ENCODE data around the gene INPP5K.
"Not testable (repeated sequence)": the region's sequence is repeated elsewhere in the genome, so short reads cannot be mapped to it uniquely, and the experiment has no call there.

The INPP5K gene

GRCh38 chr17:1509290-1509881 is 7.0 kb downstream of the INPP5K start:
- no peak overlapping the region for H3K27ac ChIP-seq
- no peak for DNase-seq (ENCODE audit: low read depth, low spot score)

GRCh38 chr17:1508709-1509108 is 7.7 kb downstream of the INPP5K start:
- H3K27ac ChIP-seq; DNase-seq (ENCODE audit: low read depth, low spot score): not testable (repeated sequence)

- H3K27ac ChIP-seq: no peak overlapping the region
- DNase-seq (ENCODE audit: low read depth, low spot score): no peak
Measured at GRCh38 chr17:1506649-1507267, 9.7 kb downstream of the INPP5K start.

GRCh38 chr17:1505586-1505985 is 10.8 kb downstream of the INPP5K start:
- no peak for DNase-seq (ENCODE audit: low read depth, low spot score)
- H3K27ac ChIP-seq: no peak overlapping the region

- no peak overlapping the region for H3K27ac ChIP-seq
- no peak for DNase-seq (ENCODE audit: low read depth, low spot score)
Measured at GRCh38 chr17:1504866-1505265, 11.5 kb downstream of the INPP5K start.

- DNase-seq (ENCODE audit: low read depth, low spot score): no peak
- H3K27ac ChIP-seq: no peak overlapping the region
Measured at GRCh38 chr17:1503699-1504098, 12.7 kb downstream of the INPP5K start.

- no peak overlapping the region for H3K27ac ChIP-seq
- DNase-seq (ENCODE audit: low read depth, low spot score): no peak
Measured at GRCh38 chr17:1498869-1499268, 17.5 kb downstream of the INPP5K start.

GRCh38 chr17:1498233-1498632 is 18.2 kb downstream of the INPP5K start:
- no peak overlapping the region for H3K27ac ChIP-seq
- DNase-seq (ENCODE audit: low read depth, low spot score): no peak

GRCh38 chr17:1497831-1498230 is 18.6 kb downstream of the INPP5K start:
- H3K27ac ChIP-seq: no peak overlapping the region
- no peak for DNase-seq (ENCODE audit: low read depth, low spot score)

GRCh38 chr17:1496869-1497268 is 19.5 kb downstream of the INPP5K start:
- DNase-seq (ENCODE audit: low read depth, low spot score): no peak
- H3K27ac ChIP-seq: no peak overlapping the region

- DNase-seq (ENCODE audit: low read depth, low spot score): no peak
- H3K27ac ChIP-seq: no peak overlapping the region
Measured at GRCh38 chr17:1495265-1495989, 21.0 kb downstream of the INPP5K start.

GRCh38 chr17:1494736-1495253 is 21.6 kb downstream of the INPP5K start:
- no peak for DNase-seq (ENCODE audit: low read depth, low spot score)
- no peak overlapping the region for H3K27ac ChIP-seq

GRCh38 chr17:1494203-1494602 is 22.2 kb downstream of the INPP5K start:
- DNase-seq (ENCODE audit: low read depth, low spot score): no peak
- H3K27ac ChIP-seq: no peak overlapping the region

GRCh38 chr17:1493291-1493980 is 23.0 kb downstream of the INPP5K start:
- DNase-seq (ENCODE audit: low read depth, low spot score): no peak
- no peak overlapping the region for H3K27ac ChIP-seq

- DNase-seq (ENCODE audit: low read depth, low spot score): no peak
- H3K27ac ChIP-seq: peak within 1 kb of the TSS; percentile 84
Measured at GRCh38 chr17:1492249-1493206, 23.9 kb downstream of the INPP5K start, which contains the start of gene MYO1C. MYO1C (minus strand) TSS chr17:1492686; CDS start chr17:1492487, 199 bp downstream.

GRCh38 chr17:1491443-1492248 is 24.8 kb downstream of the INPP5K start:
- peak overlapping the region; percentile 84 for H3K27ac ChIP-seq
- DNase-seq (ENCODE audit: low read depth, low spot score): no peak

- H3K27ac ChIP-seq: peak overlapping the region; percentile 84
- no peak for DNase-seq (ENCODE audit: low read depth, low spot score)
Measured at GRCh38 chr17:1490643-1491442, 25.6 kb downstream of the INPP5K start.

- no peak for DNase-seq (ENCODE audit: low read depth, low spot score)
- peak overlapping the region; percentile 84 for H3K27ac ChIP-seq
Measured at GRCh38 chr17:1488826-1489270, 27.6 kb downstream of the INPP5K start.
